HCT116 (cell line): Measurements from ENCODE around the gene WDR45B. TPM values are rescaled to one million over a fixed set of nuclear protein-coding genes. Genes with fewer than 3 reads are reported as not detected.

Experiments
- ATAC-seq: fragments of 200-7000 bp; cut with Tn5 transposase; 2 replicates; pipeline ENCODE4 v1.9.1; 2020; ENCODE audit warnings: mild to moderate bottlenecking, moderate library complexity
- BruUV-seq: library from RNA; stranded (reverse); fragments of 400-500 nt; replicated peaks from 2 replicates; lab custom pipeline; 2021; lab: Mats Ljungman, UMichigan
- CTCF ChIA-PET: fragments of 300-600 bp; sonication (Branson Sonifier 250); formaldehyde crosslinking; loops from one replicate; lab custom pipeline; 2021; ENCODE audit warnings: antibody characterized with exemption; lab: Charles Lee
- POLR2A ChIA-PET: fragments of 300-600, 350-600 bp; sonication (Branson Sonifier 250); formaldehyde crosslinking; loops from one replicate; lab custom pipeline; 2021; ENCODE audit warnings: antibody characterized with exemption; lab: Charles Lee
- RAD21 ChIA-PET, 2 experiments: fragments of 300-600 bp; sonication (Branson Sonifier 250); formaldehyde crosslinking; loops; one replicate each; lab custom pipeline; 2023; ENCODE audit warnings: low total read pairs in 2 of 2; ENCODE audit not compliant: uncharacterized antibody in 2 of 2, unreplicated experiment in 2 of 2, low non-redundant PET in 1 of 2; lab: Charles Lee
- DNase-seq: peaks from one replicate; pipeline ENCODE4 v3.0.0-alpha.2; 2010; ENCODE audit warnings: low read depth, low spot score
- H2AFZ ChIP-seq: fragments of 200-600 bp; shearing (Covaris generic), sonication (generic); 2 replicates; pipeline ENCODE4 v1.6.1; 2017; ENCODE audit warnings: low read depth, mixed run types, mixed read lengths, antibody characterized with exemption, low read length; ENCODE audit not compliant: poor library complexity, severe bottlenecking
- H3K27ac ChIP-seq: 2 replicates; pipeline ENCODE4 v1.5.1; 2012; ENCODE audit warnings: low read depth, low read length
- H3K27me3 ChIP-seq: fragments of 200-600 bp; sonication (generic); 2 replicates; pipeline ENCODE4 v1.6.1; 2016; ENCODE audit warnings: mixed run types, low read length, mixed read lengths; ENCODE audit not compliant: insufficient read depth
- H3K36me3 ChIP-seq, 2 experiments: fragments of 200-500 bp in 1 of 2; fragments of 200-600 bp in 1 of 2; sonication (Bioruptor generic) in 1 of 2; sonication (generic) in 1 of 2; 2 replicates each; pipeline versions ENCODE4 v1.5.1 to v1.6.1; 2014 to 2016; ENCODE audit warnings: low read length in 2 of 2, inconsistent platforms in 1 of 2, mixed read lengths in 1 of 2, mixed run types in 1 of 2; ENCODE audit not compliant: insufficient read depth in 2 of 2, control insufficient read depth in 1 of 2
- H3K4me1 ChIP-seq, 2 experiments: fragments of 200-600 bp in 1 of 2; sonication (generic) in 1 of 2; 2 replicates each; pipeline versions ENCODE4 v1.5.1 to v1.6.1; 2012 to 2017; ENCODE audit warnings: low read length in 2 of 2, inconsistent platforms in 1 of 2, mild to moderate bottlenecking in 1 of 2, mixed read lengths in 1 of 2, mixed run types in 1 of 2, moderate library complexity in 1 of 2; ENCODE audit not compliant: insufficient read depth in 2 of 2, control insufficient read depth in 1 of 2
- H3K4me2 ChIP-seq: fragments of 200-600 bp; sonication (generic); 2 replicates; pipeline ENCODE4 v1.6.1; 2017; ENCODE audit warnings: mixed run types, low read length, mixed read lengths
- H3K4me3 ChIP-seq, 2 experiments: fragments of 200-600 bp in 1 of 2; sonication (generic) in 1 of 2; replicated peaks in 1 of 2; 2 replicates each; pipeline ENCODE4 v1.5.1; 2011 to 2016; ENCODE audit warnings: low read length in 2 of 2, control low read depth in 1 of 2, low read depth in 1 of 2, mild to moderate bottlenecking in 1 of 2, mixed read lengths in 1 of 2, mixed run types in 1 of 2
- H3K79me2 ChIP-seq: fragments of 200-600 bp; sonication (generic); 2 replicates; pipeline ENCODE4 v1.6.1; 2017; ENCODE audit warnings: mild to moderate bottlenecking, mixed run types, low read length, moderate library complexity, mixed read lengths; ENCODE audit not compliant: insufficient read depth
- H3K9ac ChIP-seq: fragments of 200-600 bp; sonication (generic); 2 replicates; pipeline ENCODE4 v1.6.1; 2016; ENCODE audit warnings: low read length, mixed read lengths
- H3K9me2 ChIP-seq: fragments of 200-600 bp; sonication (generic), shearing (Covaris generic); 2 replicates; pipeline ENCODE4 v1.6.1; 2017; ENCODE audit warnings: mixed run types, mild to moderate bottlenecking, moderate library complexity; ENCODE audit not compliant: insufficient read depth
- H3K9me3 ChIP-seq, 2 experiments: fragments of 200-500 bp in 1 of 2; fragments of 200-600 bp in 1 of 2; sonication (Bioruptor generic) in 1 of 2; sonication (generic) in 1 of 2; 2 replicates each; pipeline ENCODE4 v1.6.1; 2014 to 2017; ENCODE audit warnings: low read length in 2 of 2, mixed read lengths in 2 of 2, inconsistent platforms in 1 of 2, low read depth in 1 of 2, mild to moderate bottlenecking in 1 of 2, mixed run types in 1 of 2, moderate library complexity in 1 of 2; ENCODE audit not compliant: control insufficient read depth in 1 of 2, insufficient read depth in 1 of 2
- H4K20me1 ChIP-seq: fragments of 200-600 bp; sonication (generic), shearing (Covaris generic); 2 replicates; pipeline ENCODE4 v1.6.1; 2017; ENCODE audit warnings: mixed run types, mild to moderate bottlenecking, moderate library complexity; ENCODE audit not compliant: insufficient read depth
- CBX3 ChIP-seq: IDR thresholded peaks from 2 replicates; pipeline ENCODE4 v1.6.1; 2012; ENCODE audit warnings: low read depth
- CEBPB ChIP-seq: IDR thresholded peaks from 2 replicates; pipeline ENCODE4 v1.6.1; 2012; ENCODE audit warnings: low read depth
- EGR1 ChIP-seq: IDR thresholded peaks from 2 replicates; pipeline ENCODE4 v1.6.1; 2012; ENCODE audit warnings: low read depth
- EZH2 ChIP-seq: fragments of 200-600 bp; sonication (generic); IDR thresholded peaks from 2 replicates; pipeline ENCODE4 v1.6.1; 2017; ENCODE audit warnings: antibody characterized with exemption, mixed run types
- EZH2phosphoT487 ChIP-seq: fragments of 200-600 bp; IDR thresholded peaks from 2 replicates; pipeline ENCODE4 v1.6.1; 2018; ENCODE audit warnings: antibody characterized with exemption, borderline replicate concordance
- FOSL1 ChIP-seq: IDR thresholded peaks from 2 replicates; pipeline ENCODE4 v1.6.1; 2012; ENCODE audit warnings: low read depth
- JUND ChIP-seq: IDR thresholded peaks from 2 replicates; pipeline ENCODE4 v1.6.1; 2012
- RAD21 ChIP-seq: IDR thresholded peaks from 2 replicates; pipeline ENCODE4 v1.6.1; 2012; ENCODE audit warnings: low read depth, mild to moderate bottlenecking
- SIN3A ChIP-seq: IDR thresholded peaks from 2 replicates; pipeline ENCODE4 v1.6.1; 2012; ENCODE audit warnings: low read depth
- SRF ChIP-seq: IDR thresholded peaks from 2 replicates; pipeline ENCODE4 v1.6.1; 2012; ENCODE audit warnings: low read depth
- TCF7L2 ChIP-seq: IDR thresholded peaks from 2 replicates; pipeline ENCODE4 v1.7.0; 2011; ENCODE audit warnings: borderline replicate concordance, inconsistent platforms; ENCODE audit not compliant: insufficient read depth, insufficient read length; ENCODE audit errors: extremely low read depth
- ZFX ChIP-seq: fragments of 450-650 bp; IDR thresholded peaks from 2 replicates; pipeline ENCODE4 v1.6.1; 2017
- intact Hi-C: fragments of 100-400 bp; cut with micrococcal nuclease; formaldehyde crosslinking; loops from 2 replicates; pipeline ENCODE4 v1.10.0; 2022
- total RNA-seq: library from RNA; stranded (reverse); gene quantifications from one replicate; pipeline ENCODE4 v1.2.1, GENCODE V29; 2021; ENCODE audit not compliant: unreplicated experiment
- TF ChIP-seq, protein P1 (sequence below): IDR thresholded peaks from 2 replicates; pipeline ENCODE4 v1.6.1; 2012; ENCODE audit warnings: low read depth
- TF ChIP-seq, protein P2 (sequence below): IDR thresholded peaks from 2 replicates; pipeline ENCODE4 v1.6.1; 2012
- TF ChIP-seq, protein P3 (sequence below), 3 experiments: fragments of 200-600 bp in 1 of 3; sonication (generic) in 1 of 3; IDR thresholded peaks in 2 of 3; conservative IDR thresholded peaks in 1 of 3; 2 replicates each; pipeline ENCODE4 v1.5.1; 2012 to 2017; ENCODE audit warnings: low read depth in 2 of 3, low read length in 2 of 3, antibody characterized with exemption in 1 of 3, borderline replicate concordance in 1 of 3, control low read depth in 1 of 3, mild to moderate bottlenecking in 1 of 3, mixed read lengths in 1 of 3, mixed run types in 1 of 3, moderate library complexity in 1 of 3; ENCODE audit not compliant: insufficient read depth in 1 of 3

Gene WDR45B
- total RNA-seq, 1 experiment from 2014 or later = 117 TPM

DNA sequence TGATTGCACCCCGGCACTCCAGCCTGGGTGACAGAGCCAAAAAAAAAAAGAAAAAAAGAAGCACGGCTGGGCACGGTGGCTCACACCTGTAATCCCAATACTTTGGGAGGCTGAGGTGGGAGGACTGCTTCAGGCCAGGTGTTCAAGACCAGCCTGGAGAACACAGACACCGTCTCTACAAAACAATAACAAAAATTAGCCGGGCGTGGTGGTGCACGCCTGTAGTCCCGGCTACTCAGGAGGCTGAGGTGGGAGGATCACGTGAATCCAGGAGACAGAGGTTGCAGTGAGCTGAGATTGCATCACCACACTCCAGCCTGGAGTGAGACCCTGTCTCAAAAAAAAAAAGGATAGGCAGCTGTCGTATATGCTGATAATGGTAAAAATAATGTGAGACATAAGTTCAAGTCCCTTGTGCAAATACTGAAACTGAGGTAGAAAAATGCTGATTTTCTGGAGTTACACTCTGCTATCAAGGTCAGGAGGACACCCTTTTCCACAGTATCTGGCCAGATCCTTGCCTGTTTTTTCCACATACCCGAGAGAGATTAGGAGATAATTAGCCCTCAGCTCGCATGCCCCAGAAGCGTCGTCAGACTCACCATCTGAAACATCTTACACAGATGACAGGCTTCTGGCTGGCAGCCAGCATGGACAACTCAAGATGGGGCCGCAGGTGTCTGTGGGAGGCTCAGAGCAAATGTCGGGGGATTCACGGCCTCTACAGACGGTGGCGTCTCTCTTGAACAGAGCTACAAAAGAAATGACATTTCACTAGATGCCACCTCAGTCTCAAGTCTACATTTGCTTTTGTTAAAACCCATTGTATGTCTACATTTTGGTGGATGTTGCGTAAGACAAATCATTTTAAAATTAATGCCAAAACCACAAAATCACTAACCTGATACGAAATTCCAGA, 36.8 kb downstream of the WDR45B start:
- intact Hi-C loops = no loop called here
- Histone ChIP-seq H3K9ac (no peak overlapping the region), H4K20me1 (no peaks in the 10 kb centered on the region), H3K79me2 (no peaks in the 10 kb centered on the region; the same call in 1 of the 2 replicates), H3K4me3 (no peak overlapping the region), H3K4me2 (no peak overlapping the region), H3K27me3 (no peaks in the 10 kb centered on the region), H3K36me3 (peaks cover 24 to 33% of the 10 kb centered on the region in 2 experiments), H3K9me2 (no peaks in the 10 kb centered on the region), H3K4me1 (no peaks in the 10 kb centered on the region), H2AFZ (no peak overlapping the region), H3K27ac (no peak overlapping the region), H3K9me3 (no peaks in the 10 kb centered on the region)
- no peak for DNase-seq
- ChIA-PET CTCF (no interaction called here), RAD21 (no interaction called here), POLR2A (no interaction called here)
- TF ChIP-seq EZH2 = no peak
- no peak for TF ChIP-seq SRF
- TF ChIP-seq FOSL1 = no peak
- TF ChIP-seq, protein P1, sequence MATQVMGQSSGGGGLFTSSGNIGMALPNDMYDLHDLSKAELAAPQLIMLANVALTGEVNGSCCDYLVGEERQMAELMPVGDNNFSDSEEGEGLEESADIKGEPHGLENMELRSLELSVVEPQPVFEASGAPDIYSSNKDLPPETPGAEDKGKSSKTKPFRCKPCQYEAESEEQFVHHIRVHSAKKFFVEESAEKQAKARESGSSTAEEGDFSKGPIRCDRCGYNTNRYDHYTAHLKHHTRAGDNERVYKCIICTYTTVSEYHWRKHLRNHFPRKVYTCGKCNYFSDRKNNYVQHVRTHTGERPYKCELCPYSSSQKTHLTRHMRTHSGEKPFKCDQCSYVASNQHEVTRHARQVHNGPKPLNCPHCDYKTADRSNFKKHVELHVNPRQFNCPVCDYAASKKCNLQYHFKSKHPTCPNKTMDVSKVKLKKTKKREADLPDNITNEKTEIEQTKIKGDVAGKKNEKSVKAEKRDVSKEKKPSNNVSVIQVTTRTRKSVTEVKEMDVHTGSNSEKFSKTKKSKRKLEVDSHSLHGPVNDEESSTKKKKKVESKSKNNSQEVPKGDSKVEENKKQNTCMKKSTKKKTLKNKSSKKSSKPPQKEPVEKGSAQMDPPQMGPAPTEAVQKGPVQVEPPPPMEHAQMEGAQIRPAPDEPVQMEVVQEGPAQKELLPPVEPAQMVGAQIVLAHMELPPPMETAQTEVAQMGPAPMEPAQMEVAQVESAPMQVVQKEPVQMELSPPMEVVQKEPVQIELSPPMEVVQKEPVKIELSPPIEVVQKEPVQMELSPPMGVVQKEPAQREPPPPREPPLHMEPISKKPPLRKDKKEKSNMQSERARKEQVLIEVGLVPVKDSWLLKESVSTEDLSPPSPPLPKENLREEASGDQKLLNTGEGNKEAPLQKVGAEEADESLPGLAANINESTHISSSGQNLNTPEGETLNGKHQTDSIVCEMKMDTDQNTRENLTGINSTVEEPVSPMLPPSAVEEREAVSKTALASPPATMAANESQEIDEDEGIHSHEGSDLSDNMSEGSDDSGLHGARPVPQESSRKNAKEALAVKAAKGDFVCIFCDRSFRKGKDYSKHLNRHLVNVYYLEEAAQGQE = no peak
- TF ChIP-seq JUND = no peak
- TF ChIP-seq TCF7L2 = no peak
- TF ChIP-seq RAD21 = no peak
- no peak for TF ChIP-seq ZFX
- TF ChIP-seq SIN3A = no peak
- TF ChIP-seq, protein P2, sequence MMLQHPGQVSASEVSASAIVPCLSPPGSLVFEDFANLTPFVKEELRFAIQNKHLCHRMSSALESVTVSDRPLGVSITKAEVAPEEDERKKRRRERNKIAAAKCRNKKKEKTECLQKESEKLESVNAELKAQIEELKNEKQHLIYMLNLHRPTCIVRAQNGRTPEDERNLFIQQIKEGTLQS = no peak
- no peak for TF ChIP-seq CBX3
- TF ChIP-seq, protein P3, sequence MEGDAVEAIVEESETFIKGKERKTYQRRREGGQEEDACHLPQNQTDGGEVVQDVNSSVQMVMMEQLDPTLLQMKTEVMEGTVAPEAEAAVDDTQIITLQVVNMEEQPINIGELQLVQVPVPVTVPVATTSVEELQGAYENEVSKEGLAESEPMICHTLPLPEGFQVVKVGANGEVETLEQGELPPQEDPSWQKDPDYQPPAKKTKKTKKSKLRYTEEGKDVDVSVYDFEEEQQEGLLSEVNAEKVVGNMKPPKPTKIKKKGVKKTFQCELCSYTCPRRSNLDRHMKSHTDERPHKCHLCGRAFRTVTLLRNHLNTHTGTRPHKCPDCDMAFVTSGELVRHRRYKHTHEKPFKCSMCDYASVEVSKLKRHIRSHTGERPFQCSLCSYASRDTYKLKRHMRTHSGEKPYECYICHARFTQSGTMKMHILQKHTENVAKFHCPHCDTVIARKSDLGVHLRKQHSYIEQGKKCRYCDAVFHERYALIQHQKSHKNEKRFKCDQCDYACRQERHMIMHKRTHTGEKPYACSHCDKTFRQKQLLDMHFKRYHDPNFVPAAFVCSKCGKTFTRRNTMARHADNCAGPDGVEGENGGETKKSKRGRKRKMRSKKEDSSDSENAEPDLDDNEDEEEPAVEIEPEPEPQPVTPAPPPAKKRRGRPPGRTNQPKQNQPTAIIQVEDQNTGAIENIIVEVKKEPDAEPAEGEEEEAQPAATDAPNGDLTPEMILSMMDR (IDR thresholded peaks at IDR 0.05 in 2 of 3, conservative IDR thresholded peaks at IDR 0.05 in 1 of 3; ENCODE audit: borderline replicate concordance in 1 of 3, insufficient read depth in 1 of 3, low read depth in 2 of 3, low read length in 2 of 3) = no peak
- TF ChIP-seq EGR1 = no peak
- TF ChIP-seq EZH2phosphoT487 = no peak
- TF ChIP-seq CEBPB = no peak
- no peak for ATAC-seq
- BruUV-seq = no TSS peak
